Activated naive CD4-positive, alpha-beta T cell treated with anti-CD3 and anti-CD28 coated beads for 36 hours (primary cell): ENCODE results near the gene GABPB1. TPM values are rescaled to one million over a fixed set of nuclear protein-coding genes. Genes with fewer than 3 reads are reported as not detected.
"Not testable (repeated sequence)": the region's sequence is repeated elsewhere in the genome, so short reads cannot be mapped to it uniquely, and the experiment has no call there.

ENCODE experiments used
- CTCF ChIA-PET: fragments of 350-600 bp; sonication (Branson Sonifier 250); formaldehyde crosslinking; loops from one replicate; lab custom pipeline; 2021; ENCODE audit warnings: antibody characterized with exemption; lab: Charles Lee
- DNase-seq: peaks from one replicate; pipeline ENCODE4 v3.0.0-alpha.2; 2020
- H3K27ac Mint-ChIP-seq: one replicate; pipeline ENCODE4 v1.8.0; 2021; ENCODE audit warnings: mild to moderate bottlenecking, mixed read lengths
- H3K27me3 Mint-ChIP-seq: one replicate; pipeline ENCODE4 v1.8.0; 2021; ENCODE audit warnings: low read depth, mixed read lengths
- H3K36me3 Mint-ChIP-seq: one replicate; pipeline ENCODE4 v1.8.0; 2021; ENCODE audit warnings: low read depth, mixed read lengths
- H3K4me1 Mint-ChIP-seq: one replicate; pipeline ENCODE4 v1.8.0; 2021; ENCODE audit warnings: low read depth, mixed read lengths
- H3K4me3 Mint-ChIP-seq: one replicate; pipeline ENCODE4 v1.8.0; 2021; ENCODE audit warnings: mild to moderate bottlenecking, moderate library complexity, mixed read lengths
- H3K9me3 Mint-ChIP-seq: one replicate; pipeline ENCODE4 v1.8.0; 2021; ENCODE audit warnings: mixed read lengths
- intact Hi-C: fragments of 100-400 bp; cut with micrococcal nuclease; formaldehyde crosslinking; loops from one replicate; pipeline ENCODE4 v1.15.1; 2023
- total RNA-seq, 2 experiments: library from RNA; stranded (reverse); gene quantifications; one replicate each; pipeline ENCODE4 v1.2.3, GENCODE V29; 2021

GABPB1 gene
- total RNA-seq = 10 to 100 TPM; 48.2 to 53.5 TPM

- intact Hi-C loops = loop anchor here (1.0 to 5.0 kb wide), 9 partner anchors 69 to 1544 kb away; partner anchors contain the start of genes CEP152, COPS2, FAM227B and SECISBP2L
- Mint-ChIP-seq H3K9me3 (no peaks in the 10 kb centered on the region), H3K36me3 (peaks cover 60% of the 10 kb centered on the region), H3K27me3 (no peaks in the 10 kb centered on the region), H3K27ac (peak within 1 kb of the TSS; percentile 100), H3K4me1 (peaks cover 50% of the 10 kb centered on the region), H3K4me3 (peak within 1 kb of the TSS; percentile 98)
- peak; percentile 90 for DNase-seq
- CTCF ChIA-PET = interaction anchor here (0.7 kb wide), 1 partner anchor 39 kb away, joined by 3 read pairs; no protein-coding TSS in a partner anchor
Observed at GRCh38 chr15:50354838-50355618, at the start of gene GABPB1. Gene GABPB1 (minus strand): TSS chr15:50355198. CDS start chr15:50309798, 45,400 bp downstream.

- H3K36me3 Mint-ChIP-seq, CTCF ChIA-PET, H3K9me3 Mint-ChIP-seq, H3K4me3 Mint-ChIP-seq, H3K4me1 Mint-ChIP-seq, H3K27me3 Mint-ChIP-seq, DNase-seq, intact Hi-C loops, H3K27ac Mint-ChIP-seq: not testable (repeated sequence)
Observed at GRCh38 chr15:50391561-50391960, 36.6 kb upstream of the GABPB1 start.

- CTCF ChIA-PET = interaction anchor here (0.7 kb wide), 1 partner anchor 9 kb away, joined by 4 read pairs; no protein-coding TSS in a partner anchor
- Mint-ChIP-seq H3K36me3 (no peaks in the 10 kb centered on the region), H3K9me3 (no peaks in the 10 kb centered on the region), H3K27me3 (no peaks in the 10 kb centered on the region), H3K27ac (no peak overlapping the region), H3K4me1 (no peaks in the 10 kb centered on the region), H3K4me3 (no peak overlapping the region)
- intact Hi-C loops = no loop called here
- no peak for DNase-seq
Observed at GRCh38 chr15:50390554-50391264, 35.7 kb upstream of the GABPB1 start.

GRCh38 chr15:50382408-50382807 lies 27.4 kb upstream of the GABPB1 start:
- DNase-seq, intact Hi-C loops, H3K9me3 Mint-ChIP-seq, H3K27me3 Mint-ChIP-seq, H3K27ac Mint-ChIP-seq, H3K4me3 Mint-ChIP-seq, H3K36me3 Mint-ChIP-seq, CTCF ChIA-PET: not testable (repeated sequence)
- peaks cover 13% of the 10 kb centered on the region for H3K4me1 Mint-ChIP-seq

DNA sequence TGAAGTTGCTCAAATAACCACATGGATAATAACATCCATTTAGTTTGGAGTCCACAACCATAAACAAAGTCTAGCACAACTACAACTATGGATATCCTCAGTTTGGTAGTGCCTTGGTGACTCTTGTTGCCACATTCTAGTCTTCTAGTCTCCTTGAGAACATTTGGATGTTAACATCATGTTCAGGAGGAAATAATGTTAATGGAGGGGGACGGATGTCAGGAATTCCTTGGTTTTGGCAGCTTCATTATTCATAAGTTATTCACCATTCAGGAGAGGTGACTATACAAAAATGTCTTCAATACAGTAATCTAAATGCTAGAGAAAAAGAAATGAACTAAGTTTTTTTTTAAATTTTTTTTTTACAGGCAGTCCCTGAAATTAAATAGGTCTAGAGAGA lies 26.4 kb upstream of the GABPB1 start:
- Mint-ChIP-seq H3K27ac (no peak overlapping the region), H3K4me1 (peaks cover 16% of the 10 kb centered on the region), H3K9me3 (no peaks in the 10 kb centered on the region), H3K27me3 (peaks cover 3% of the 10 kb centered on the region), H3K4me3 (no peak overlapping the region), H3K36me3 (no peaks in the 10 kb centered on the region)
- CTCF ChIA-PET = no interaction called here
- intact Hi-C loops = no loop called here
- no peak for DNase-seq

DNA sequence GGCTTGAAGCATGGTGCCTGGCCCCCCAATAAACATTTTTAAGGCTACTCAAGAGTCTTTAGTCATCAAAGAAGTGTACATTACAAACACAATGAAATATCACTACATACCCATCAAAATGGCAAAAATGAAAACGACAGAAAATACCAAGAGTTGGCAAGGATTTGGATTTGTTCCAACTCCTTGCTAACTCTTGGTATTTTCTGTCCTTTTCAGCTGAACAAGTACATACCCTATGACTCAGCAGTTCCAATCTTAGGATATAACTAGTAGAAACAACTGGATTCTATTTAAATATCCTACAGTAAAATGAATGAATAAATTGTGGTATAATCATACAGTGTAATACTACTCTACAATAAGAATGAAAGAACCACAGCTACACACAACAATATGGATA lies 25.1 kb upstream of the GABPB1 start:
- CTCF ChIA-PET = no interaction called here
- no peak for DNase-seq
- no peak overlapping the region for H3K4me3 Mint-ChIP-seq
- peaks cover 3% of the 10 kb centered on the region for H3K27me3 Mint-ChIP-seq
- no peaks in the 10 kb centered on the region for H3K9me3 Mint-ChIP-seq
- intact Hi-C loops = no loop called here
- peaks cover 16% of the 10 kb centered on the region for H3K4me1 Mint-ChIP-seq
- H3K36me3 Mint-ChIP-seq = no peaks in the 10 kb centered on the region
- no peak overlapping the region for H3K27ac Mint-ChIP-seq

DNA sequence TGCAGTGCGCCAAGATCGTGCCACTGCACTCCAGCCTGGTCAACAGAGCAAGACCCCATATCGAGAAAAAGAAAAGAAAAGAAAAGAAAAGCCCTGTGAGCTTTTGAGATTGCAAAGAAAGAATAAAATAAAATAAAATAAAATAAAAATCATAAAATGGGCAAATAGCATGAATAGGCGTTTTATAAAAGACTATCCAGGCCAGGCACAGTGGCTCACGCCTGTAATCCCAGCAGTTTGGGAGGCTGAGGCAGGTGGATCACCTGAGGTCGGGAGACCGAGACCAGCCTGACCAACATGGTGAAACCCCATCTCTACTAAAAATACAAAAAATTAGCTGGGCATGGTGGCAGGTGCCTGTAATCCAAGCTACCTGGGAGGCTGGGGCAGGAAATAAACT lies 24.4 kb upstream of the GABPB1 start:
- intact Hi-C loops, H3K4me3 Mint-ChIP-seq, H3K27me3 Mint-ChIP-seq, H3K27ac Mint-ChIP-seq, DNase-seq, H3K36me3 Mint-ChIP-seq, H3K9me3 Mint-ChIP-seq: not testable (repeated sequence)
- H3K4me1 Mint-ChIP-seq = peaks cover 16% of the 10 kb centered on the region
- CTCF ChIA-PET = interaction anchor here (0.6 kb wide), 1 partner anchor 23 kb away, joined by 3 read pairs; no protein-coding TSS in a partner anchor

GRCh38 chr15:50378776-50379175 lies 23.8 kb upstream of the GABPB1 start:
- CTCF ChIA-PET = interaction anchor here (0.6 kb wide), 1 partner anchor 22 kb away, joined by 3 read pairs; no protein-coding TSS in a partner anchor
- DNase-seq = no peak
- intact Hi-C loops = no loop called here
- Mint-ChIP-seq H3K9me3 (no peaks in the 10 kb centered on the region), H3K4me1 (peaks cover 16% of the 10 kb centered on the region), H3K36me3 (no peaks in the 10 kb centered on the region), H3K27ac (no peak overlapping the region), H3K27me3 (peaks cover 3% of the 10 kb centered on the region), H3K4me3 (no peak overlapping the region)

DNA sequence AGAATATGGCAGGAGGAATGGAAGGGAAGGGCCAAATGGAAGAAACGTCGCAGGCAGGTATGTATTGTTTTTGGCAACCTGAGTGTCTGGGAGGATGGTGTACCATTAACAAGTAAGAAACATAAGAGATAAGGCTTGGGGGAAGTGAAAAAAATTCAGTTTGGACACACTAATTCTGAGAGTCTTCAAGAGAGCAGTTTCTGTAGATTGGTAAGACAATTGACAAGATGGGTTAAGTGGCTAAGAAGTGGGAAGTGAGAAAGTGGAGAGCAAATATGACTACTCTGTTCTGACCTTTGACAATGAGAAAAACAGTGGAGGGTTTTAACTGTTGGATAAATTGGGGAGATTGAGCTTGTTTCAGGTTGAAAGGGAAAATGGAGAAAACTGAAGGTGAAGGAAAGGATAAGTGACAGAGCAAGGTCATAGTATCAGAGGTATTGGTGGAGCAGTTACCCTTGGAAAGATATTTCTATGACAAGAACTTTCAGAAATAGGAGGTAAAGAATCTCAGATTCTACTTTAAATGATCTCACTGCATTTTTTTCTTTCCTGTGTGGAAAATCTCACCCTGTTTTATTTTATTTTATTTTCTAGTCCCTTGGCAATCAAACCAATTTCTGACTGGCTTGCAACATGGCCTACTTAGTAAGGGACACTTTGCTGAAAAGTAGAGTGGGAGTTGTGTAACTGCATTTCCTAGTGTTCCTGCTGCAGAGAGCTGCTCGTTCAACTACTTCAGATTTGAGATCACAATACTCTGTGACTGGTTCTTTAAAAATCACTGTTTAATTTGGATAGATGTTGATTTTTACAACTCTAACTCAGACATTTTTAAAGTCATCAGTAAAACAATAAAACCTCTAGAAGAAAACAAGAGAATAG lies 23.1 kb upstream of the GABPB1 start:
- Mint-ChIP-seq H3K4me1 (peaks cover 16% of the 10 kb centered on the region), H3K4me3 (no peak overlapping the region), H3K27ac (peak overlapping the region; percentile 41), H3K36me3 (no peaks in the 10 kb centered on the region), H3K27me3 (peaks cover 3% of the 10 kb centered on the region), H3K9me3 (no peaks in the 10 kb centered on the region)
- intact Hi-C loops = no loop called here
- no peak for DNase-seq
- CTCF ChIA-PET = interaction anchor here (0.7 kb wide), 1 partner anchor 41 kb away, joined by 3 read pairs; no protein-coding TSS in a partner anchor

GRCh38 chr15:50369564-50369963 lies 14.6 kb upstream of the GABPB1 start:
- H3K36me3 Mint-ChIP-seq = peaks cover 10% of the 10 kb centered on the region
- CTCF ChIA-PET = interaction anchor here (0.6 kb wide), 1 partner anchor 35 kb away, joined by 3 read pairs; no protein-coding TSS in a partner anchor
- DNase-seq, H3K4me3 Mint-ChIP-seq, H3K27ac Mint-ChIP-seq, intact Hi-C loops, H3K9me3 Mint-ChIP-seq, H3K27me3 Mint-ChIP-seq, H3K4me1 Mint-ChIP-seq: not testable (repeated sequence)

- Mint-ChIP-seq H3K27me3 (no peaks in the 10 kb centered on the region), H3K9me3 (no peaks in the 10 kb centered on the region), H3K27ac (no peak overlapping the region), H3K4me3 (no peak overlapping the region), H3K36me3 (peaks cover 33% of the 10 kb centered on the region), H3K4me1 (peaks cover 18% of the 10 kb centered on the region)
- CTCF ChIA-PET = interaction anchor here (1.0 kb wide), 1 partner anchor 10 kb away, joined by 3 read pairs; no protein-coding TSS in a partner anchor
- intact Hi-C loops = no loop called here
- no peak for DNase-seq
Observed at GRCh38 chr15:50365971-50366370, 11.0 kb upstream of the GABPB1 start.

GRCh38 chr15:50365570-50365969 lies 10.6 kb upstream of the GABPB1 start:
- CTCF ChIA-PET = no interaction called here
- H3K27me3 Mint-ChIP-seq = no peaks in the 10 kb centered on the region
- peaks cover 21% of the 10 kb centered on the region for H3K4me1 Mint-ChIP-seq
- peaks cover 35% of the 10 kb centered on the region for H3K36me3 Mint-ChIP-seq
- no peak overlapping the region for H3K4me3 Mint-ChIP-seq
- no peak for DNase-seq
- H3K27ac Mint-ChIP-seq = no peak overlapping the region
- H3K9me3 Mint-ChIP-seq = no peaks in the 10 kb centered on the region
- intact Hi-C loops = no loop called here
